Posterior vena cava (tissue), 2 donors: ENCODE measurements around the gene FARSB. TPM values are rescaled to one million over a fixed set of nuclear protein-coding genes. Genes with fewer than 3 reads are reported as not detected.
"Not testable (repeated sequence)": the region's sequence is repeated elsewhere in the genome, so short reads cannot be mapped to it uniquely, and the experiment has no call there.

ENCODE experiments used
- DNase-seq: peaks from one replicate; pipeline ENCODE4 v3.0.0-alpha.2; 2020; ENCODE audit warnings: low spot score
- intact Hi-C, 2 donors: fragments of 100-400 bp; cut with DNase I; formaldehyde crosslinking; loops; one replicate each; pipeline versions ENCODE4 v1.14.1 to v1.14.2; 2022 to 2023
- total RNA-seq, 2 donors: library from RNA; stranded (reverse); fragmentation: NEBNext Ultra II Directional; extraction: Animal tissue kit (Norgen Biotek cat#: 25700); gene quantifications; one replicate each; pipeline ENCODE4 v1.2.1, GENCODE V29; 2021
- donor health status: DM: yes; HTN: yes; CAD: no.
- donor health status: DM: yes; HTN: yes; CAD: no.

FARSB gene
- total RNA-seq, 2 donors from 2014 or later: 17.0 to 21.9 TPM

DNA sequence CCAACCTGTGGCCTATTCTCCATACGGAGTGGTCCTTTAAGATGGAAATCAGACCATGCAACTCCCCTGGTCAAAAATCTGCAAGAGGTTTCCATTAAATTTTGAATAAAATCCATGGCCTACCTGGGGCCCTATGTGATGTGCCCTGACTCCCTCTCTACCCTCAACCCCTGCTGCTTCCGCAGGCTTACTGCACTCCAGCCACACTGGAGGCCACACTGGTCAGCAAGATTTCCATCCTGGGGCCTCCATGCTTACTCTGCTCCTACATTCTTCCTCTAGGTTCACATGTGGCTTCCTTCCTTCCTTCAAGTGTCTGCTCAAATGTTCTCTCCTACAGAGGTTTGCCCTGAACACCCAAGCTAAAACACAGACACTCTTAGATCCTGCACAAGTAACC is 40.6 kb downstream of the FARSB start:
- DNase-seq: no peak
- intact Hi-C loops: loop anchor here in 1 of 2 donors (10.0 kb wide), 1 partner anchor 301 kb away; no protein-coding TSS in a partner anchor

DNA sequence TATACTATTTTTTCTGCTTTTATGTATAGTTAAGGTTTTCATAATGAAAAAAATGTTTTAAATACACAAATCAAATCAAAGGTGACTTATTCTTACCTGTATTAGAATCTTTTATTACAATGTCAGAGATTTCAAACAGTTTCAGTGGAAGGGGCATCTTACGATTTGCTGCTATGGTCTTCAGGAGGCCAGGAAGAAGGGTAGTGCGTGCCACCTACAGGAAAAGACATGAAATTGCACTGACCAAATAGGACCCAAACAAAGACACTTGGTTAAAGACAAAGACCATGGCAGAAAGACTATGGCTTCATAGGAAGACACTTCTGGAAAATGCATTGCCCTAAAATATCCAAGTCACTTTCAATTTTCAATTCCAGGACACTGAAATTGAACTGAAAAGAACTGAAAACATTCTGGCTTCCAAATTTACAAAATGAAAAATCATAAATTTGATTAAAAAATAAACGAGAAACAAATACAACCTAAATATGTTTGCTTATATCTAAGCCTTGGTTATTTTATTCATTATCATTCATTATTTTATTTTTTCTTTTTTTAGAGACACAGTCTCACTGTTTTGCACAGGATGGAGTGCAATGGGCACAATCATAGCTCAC is 42.1 kb downstream of the FARSB start:
- DNase-seq: no peak
- intact Hi-C loops: loop anchor here in 1 of 2 donors (10.0 kb wide), 1 partner anchor 299 kb away; no protein-coding TSS in a partner anchor

DNA sequence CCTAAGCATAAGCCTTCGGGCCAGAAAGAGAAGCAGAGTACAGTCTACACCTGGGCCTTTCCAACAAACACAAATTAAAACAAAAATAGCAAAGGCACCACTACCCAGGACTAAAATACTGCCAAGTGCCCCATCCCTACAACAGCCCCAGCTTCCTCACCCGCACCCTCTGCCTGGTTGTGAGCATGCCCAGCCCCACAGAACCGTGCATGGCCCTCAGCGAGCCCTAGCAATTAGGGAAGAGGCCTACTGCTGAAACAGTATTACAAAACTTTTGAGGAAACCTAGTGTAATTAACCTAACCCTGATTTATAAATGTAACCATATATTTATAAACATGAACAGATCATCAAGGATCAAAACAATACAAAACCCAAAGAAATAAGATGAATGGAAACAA is 44.2 kb downstream of the FARSB start:
- intact Hi-C loops: loop anchor here in 1 of 2 donors (10.0 kb wide), 1 partner anchor 297 kb away; no protein-coding TSS in a partner anchor
- no peak for DNase-seq

DNA sequence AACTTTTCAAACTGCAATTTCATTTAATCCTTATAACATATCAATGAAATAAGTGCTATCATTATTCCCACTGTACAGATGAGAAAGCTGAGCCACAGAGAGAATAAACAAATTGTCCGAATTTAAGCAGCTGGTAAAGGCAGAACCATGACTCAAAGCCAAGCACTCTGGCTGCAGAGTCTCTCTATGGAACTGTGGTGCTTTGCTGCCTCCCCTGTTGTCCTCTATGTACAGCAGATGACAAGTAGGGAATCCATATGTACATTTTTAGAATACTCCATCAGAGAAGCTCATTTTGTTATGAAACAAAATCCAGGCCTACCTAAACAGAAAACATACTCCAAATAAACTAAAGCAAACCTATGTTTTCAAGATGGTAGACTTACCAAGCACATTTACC is 45.1 kb downstream of the FARSB start:
- DNase-seq: no peak
- intact Hi-C loops: loop anchor here in 1 of 2 donors (10.0 kb wide), 1 partner anchor 296 kb away; no protein-coding TSS in a partner anchor

DNA sequence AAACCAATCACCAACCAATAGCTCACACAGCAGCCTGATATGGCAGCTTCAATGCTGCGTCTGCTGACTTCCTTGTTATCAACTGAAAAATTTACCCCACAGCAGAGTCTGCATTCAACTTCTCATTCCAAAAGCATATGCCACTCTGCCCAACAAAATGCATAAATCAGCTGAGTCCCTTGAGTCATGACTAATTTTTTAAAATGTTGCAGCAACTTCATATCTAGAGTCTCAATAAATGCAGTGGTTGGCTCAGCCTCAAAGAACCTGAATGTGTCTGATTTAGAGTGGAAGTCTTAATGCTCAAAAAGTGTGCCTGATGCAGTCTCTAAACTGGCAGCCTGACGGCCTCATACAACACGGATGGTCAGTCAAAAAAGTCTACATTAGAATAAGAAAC is 46.5 kb downstream of the FARSB start:
- DNase-seq: no peak
- intact Hi-C loops: no loop called here

DNA sequence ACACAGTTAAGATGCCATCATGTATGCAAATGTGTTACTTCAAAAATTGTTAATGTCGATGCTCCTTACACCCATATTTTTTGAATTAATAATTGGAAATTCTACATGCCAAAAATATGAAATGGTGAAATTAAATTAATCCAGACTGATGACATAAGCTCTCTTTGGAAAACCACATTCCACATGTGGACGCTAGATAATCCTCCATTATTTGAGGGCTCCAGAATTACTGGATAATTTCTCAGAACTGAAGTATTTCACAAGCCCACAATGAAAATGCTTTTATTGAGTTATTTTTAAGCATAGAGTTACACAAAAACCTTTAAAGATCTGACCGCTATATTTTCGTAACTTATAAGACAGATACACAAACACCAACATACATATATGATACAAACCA is 47.8 kb downstream of the FARSB start:
- intact Hi-C loops: no loop called here
- DNase-seq: no peak

DNA sequence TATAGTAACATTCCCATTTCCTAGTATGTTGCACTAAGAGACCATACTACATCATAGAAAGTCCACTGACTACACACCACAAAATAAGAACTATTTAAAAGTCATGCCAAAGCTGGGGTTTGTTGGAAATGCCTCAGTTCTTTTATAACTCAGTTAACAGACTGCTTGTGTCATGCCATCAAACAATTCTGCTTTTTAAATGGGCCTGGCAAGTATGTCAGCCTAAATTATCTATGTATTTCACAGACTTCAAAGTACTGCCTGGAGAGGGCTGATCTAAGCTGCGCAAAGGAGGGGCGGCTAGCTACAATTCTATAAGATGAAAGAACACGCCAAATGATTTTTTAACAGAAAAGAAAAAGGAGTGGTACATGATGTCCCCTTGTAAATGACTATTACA is 49.6 kb downstream of the FARSB start:
- intact Hi-C loops: no loop called here
- no peak for DNase-seq

DNA sequence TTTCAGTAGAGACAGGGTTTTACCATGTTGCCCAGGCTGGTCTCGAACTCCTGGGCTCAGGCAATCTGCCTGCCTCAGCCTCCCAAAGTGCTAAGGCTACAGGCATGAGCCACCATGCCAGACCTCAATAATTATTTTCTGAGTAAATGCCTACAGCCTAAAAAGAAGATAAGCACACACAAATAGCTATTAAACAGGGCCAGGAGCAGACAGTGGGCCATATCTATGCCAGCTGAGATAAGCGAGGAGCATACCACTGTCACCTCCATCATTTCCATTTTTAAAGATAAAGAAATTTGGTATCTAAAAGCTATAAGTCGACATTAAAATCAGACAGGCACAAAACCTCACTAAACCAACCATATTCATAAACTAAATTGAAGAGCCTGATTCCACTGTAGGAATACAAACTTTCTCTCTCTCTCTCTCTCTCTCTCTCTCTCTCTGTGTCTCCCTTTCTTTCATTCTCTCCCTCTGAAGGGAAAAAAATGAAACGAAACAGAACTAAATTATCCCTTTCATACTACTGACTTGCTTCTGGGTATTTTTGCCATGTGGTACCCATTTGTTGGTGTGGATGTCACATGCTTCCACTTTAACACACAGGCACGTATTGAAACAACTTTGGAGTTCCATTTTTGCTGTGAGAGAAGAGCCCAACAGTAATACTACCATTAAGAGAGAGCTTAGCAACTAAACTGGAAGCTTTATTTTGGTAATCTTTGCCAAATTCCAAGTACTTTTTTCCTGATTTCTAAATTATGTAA is 51.0 kb downstream of the FARSB start:
- no peak for DNase-seq
- intact Hi-C loops: no loop called here

DNA sequence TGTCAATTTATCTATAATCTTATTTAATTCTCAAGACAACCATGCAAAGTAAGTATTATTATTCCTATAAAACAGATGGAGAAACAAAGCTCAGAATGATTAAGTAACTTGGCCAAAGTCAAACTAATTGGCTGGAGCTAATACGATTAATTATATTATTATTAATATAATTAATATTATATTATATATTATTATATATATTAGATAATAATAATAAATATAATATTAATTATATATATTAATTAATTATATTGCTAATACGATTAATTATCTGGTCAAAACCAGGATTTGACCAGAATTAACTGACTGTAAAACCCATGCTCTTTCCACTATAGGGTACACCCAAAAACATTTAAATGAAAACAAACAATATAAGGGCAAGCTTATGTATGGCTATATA is 52.4 kb downstream of the FARSB start:
- no peak for DNase-seq
- intact Hi-C loops: no loop called here

DNA sequence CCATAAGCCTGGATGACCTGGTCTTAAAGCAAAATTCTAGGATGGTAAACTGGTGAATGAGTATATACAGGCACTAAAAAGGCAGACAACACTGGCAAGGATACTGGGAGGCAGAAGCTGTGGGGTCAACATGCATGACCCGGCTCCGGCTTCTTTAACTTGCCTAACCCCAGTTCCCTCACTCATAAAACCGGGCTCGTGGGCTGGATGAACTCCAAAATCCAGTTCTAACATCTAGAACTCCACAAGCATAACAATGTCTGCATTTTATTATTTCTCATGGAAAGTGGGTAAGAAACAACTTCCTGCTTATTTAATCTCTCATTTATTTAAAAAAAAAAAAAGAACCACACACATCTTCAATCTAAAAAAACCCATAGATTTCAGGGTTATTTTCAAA is 57.3 kb downstream of the FARSB start:
- intact Hi-C loops: no loop called here
- DNase-seq: no peak

DNA sequence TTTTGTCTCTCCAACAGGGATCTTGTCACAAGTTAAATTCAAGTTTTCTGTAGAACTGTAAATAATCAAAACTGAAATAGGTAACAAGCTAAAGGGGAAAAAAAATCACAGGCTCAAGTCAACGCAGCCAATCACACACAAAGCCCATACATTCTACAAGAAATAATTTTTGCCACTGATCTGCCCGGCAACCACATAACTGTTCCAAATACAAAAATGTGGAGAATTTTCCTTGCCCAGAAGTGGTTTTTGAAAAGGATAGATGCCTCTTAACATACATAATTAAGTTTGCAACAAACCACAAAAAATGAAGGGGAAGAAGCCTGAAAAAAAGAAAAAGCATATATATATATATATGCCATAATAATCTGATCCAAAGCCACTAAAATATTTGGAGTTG is 60.3 kb downstream of the FARSB start:
- DNase-seq: no peak
- intact Hi-C loops: no loop called here

DNA sequence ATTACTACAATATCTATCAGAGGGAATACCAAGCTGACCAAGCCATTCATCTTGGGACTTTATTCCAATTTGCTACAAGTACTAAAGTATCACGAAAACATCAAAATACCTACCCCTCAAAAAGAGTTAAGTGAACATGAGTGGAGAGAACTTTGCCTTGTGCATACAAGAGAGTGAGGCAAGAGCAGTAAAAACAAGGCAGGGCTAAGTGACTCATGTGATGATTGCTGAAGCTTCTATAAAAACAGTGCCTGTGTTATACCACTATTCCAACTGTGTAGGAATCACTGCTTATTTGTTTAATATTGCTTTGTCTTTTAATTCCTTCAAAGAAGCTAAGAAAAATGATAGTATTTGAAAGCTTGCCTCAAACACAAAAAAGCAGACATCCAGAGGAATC is 61.2 kb downstream of the FARSB start:
- DNase-seq: no peak
- intact Hi-C loops: no loop called here

DNA sequence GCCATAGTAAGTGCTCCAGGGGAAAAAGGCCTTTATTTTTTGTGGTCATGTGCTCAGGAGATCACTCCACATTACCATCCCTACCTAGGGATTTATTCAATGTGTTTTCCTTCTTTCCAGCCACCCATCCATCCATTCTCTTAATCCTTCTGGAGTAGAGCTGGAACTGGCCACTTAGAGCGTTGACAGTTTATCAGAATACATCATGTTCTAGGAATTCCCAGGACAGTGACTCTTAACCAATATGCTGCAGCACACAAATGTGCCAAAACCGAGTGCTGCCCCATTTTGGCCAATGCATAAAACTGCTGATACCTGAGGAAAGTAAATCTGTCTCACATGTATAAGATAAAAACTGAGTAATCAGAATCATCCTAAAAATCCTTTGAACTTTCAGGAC is 63.7 kb downstream of the FARSB start:
- intact Hi-C loops: no loop called here
- no peak for DNase-seq

DNA sequence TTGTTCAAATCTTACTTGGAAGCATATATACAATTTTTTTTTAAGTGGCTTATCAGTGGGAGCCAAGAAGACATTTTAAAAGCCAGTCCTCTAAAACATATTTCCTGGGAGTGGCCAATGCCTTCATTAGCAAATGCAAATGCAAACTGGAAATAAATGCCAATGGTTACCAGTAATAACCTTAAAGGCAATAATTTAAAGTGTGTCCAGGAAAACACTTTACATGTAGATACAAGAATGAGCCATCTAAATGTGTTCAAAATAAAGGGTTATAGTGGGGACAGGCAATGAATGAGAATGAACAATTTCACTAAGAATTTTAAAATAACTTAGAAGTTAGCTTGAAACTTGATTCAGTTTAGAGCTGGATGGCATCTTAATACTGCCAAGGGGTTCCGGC is 64.2 kb downstream of the FARSB start:
- no peak for DNase-seq
- intact Hi-C loops: no loop called here

DNA sequence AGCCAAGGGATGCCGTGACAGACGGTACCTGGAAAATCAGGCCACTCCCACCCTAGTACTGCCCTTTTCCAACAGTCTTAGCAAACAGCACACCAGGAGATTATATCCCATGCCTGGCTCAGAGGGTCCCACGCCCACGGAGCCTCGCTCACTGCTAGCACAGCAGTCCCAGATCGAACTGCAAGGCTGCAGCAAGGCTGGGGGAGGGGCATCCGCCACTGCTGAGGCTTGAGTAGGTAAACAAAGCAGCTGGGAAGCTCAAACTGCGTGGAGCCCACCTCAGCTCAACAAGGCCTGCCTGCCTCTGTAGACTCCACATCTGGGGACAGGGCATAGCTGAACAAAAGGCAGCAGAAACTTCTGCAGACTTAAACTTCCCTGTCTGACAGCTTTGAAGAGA is 71.3 kb downstream of the FARSB start:
- intact Hi-C loops: not testable (repeated sequence)

DNA sequence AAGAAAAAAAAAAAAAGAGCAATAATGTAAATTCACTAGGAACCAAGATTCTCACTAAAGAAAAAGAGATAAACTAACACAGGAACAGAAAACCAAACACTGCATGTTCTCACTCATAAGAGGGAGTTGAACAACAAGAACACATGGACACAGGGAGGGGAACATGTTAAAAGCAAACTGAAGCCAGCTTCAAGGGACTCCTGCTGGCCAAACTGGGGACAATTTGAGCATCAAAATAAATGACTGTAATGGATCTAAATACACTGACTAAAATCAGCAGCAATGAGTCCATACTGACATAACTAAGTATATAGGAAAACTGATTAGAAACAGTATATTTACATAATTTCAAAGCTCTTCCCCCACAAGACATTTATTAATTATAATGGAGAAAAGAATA is 73.0 kb downstream of the FARSB start:
- DNase-seq: no peak
- intact Hi-C loops: no loop called here

More for the DNA sequence above, 71.3 kb downstream of the FARSB start:
- not testable (repeated sequence) for DNase-seq

DNA sequence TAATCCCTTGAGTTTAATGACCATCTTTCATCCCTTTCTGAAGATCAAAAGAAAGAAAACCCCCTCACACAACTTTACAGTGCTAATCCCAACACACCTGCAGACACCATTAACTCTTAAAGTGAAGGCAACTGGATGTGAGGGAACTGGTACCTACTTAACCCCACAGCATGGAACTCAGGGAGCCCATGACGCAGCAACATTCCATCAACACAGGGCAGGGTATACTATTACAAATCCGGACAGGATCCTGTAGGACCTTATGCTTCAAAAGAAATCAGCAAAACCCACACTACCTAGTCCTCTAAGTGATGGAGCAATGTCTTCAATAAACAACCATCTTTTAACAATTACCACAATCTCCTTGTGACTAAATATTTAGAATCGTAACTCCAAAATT is 78.6 kb downstream of the FARSB start:
- intact Hi-C loops: no loop called here
- no peak for DNase-seq

DNA sequence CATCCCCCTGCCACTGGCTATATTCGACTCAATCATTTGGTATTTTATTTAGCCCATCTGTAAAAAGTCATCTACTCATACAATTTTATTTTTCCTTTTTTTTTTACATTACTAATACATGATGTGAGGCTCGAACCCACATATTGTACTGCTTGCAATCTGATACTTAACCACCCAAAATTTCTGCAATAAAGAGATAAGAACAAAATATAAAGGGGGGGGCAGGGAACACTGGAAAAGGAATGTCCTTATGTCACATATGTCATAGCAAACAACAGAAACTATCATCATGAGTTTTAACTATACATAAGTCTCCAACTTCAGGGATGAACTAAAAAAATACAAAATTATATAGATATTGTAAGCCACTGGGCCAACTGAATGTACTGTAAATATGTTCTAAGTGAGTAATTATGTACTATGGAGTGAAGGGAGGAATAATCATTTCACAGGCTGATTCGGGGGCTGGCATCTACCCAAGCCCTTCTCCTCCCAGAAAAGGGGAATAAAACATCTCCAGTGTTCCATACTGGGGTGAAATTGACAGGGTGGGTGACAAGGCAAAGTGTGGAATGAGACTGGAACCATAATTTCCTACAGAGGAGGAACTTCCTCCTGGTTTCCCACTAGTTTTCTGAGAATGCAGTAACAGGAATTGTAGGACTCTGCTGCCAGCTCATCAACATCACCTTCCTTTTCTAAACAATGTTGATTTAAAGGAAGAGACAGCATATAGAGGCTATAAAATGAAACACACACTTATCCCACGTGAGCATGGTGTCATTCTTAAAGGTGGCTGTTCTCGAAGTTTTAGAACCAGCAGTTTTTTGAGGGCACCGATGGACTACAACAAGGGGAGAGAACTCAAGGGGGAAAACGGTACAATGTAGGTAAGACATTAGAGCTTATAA is 79.5 kb downstream of the FARSB start:
- no peak for DNase-seq
- intact Hi-C loops: no loop called here

DNA sequence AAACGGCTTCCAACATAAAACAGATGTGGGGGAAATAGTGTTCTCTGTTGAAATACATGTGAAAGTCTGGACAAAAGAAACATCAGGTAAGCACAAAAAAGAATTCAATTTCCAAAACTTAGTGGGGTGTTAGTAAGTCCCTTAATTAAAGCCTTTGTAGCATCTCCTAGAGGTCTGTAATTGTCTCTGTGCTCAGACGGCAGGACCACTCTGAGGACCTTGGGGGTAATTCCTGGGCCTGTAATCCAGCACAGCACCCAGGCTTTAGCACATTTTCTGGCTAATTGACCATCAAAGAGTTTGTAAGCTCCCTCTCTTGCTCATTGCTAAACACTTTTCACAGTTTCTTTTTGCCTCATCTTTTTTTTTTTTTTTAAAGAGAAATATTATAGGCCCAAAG is 80.3 kb downstream of the FARSB start:
- intact Hi-C loops: no loop called here
- no peak for DNase-seq

DNA sequence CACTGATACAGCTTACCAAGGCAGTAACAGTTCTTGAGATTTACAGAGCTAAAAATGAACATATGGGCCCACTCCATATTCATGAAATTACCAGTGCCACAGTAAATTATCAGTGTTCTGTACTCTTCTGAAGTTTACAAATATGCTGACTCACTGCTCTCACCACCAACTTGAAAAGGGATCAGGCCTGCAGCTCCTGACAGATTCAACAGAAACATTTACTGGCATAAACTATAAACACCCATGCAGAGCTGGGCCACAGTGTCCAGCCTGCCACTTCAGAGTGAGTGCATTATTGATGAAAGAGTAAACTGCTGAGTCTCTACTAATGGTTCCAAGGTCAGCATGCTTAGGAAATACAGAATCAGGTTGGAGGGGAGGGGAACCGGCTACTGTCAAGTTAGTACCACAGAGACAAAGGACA is 83.1 kb downstream of the FARSB start:
- no peak for DNase-seq
- intact Hi-C loops: no loop called here
